Stimulated activated naive CD4-positive, alpha-beta T cell treated with Interleukin-2 at 50 U/mL for 16 hours (primary cell): ENCODE results near the gene PDZD2.
"Not testable (repeated sequence)": the region's sequence is repeated elsewhere in the genome, so short reads cannot be mapped to it uniquely, and the experiment has no call there.

Experiments
- DNase-seq: peaks from one replicate; lab custom pipeline; 2025; lab: John Stamatoyannopoulos, UW

Gene PDZD2

GRCh38 chr5:31934156-31934555, 295.2 kb downstream of the PDZD2 start:
- DNase-seq, result no peak

- no peak for DNase-seq
Measured at GRCh38 chr5:31935496-31936369, 296.8 kb downstream of the PDZD2 start.

GRCh38 chr5:31936683-31937082, 297.8 kb downstream of the PDZD2 start:
- no peak for DNase-seq

GRCh38 chr5:31937226-31937625, 298.3 kb downstream of the PDZD2 start:
- DNase-seq, result no peak

- no peak for DNase-seq
Measured at GRCh38 chr5:31937703-31938102, 298.8 kb downstream of the PDZD2 start.

- DNase-seq, result no peak
Measured at GRCh38 chr5:31939151-31939550, 300.2 kb downstream of the PDZD2 start.

GRCh38 chr5:31941151-31941755, 302.3 kb downstream of the PDZD2 start:
- DNase-seq, result no peak

- DNase-seq, result no peak
Measured at GRCh38 chr5:31942546-31942945, 303.6 kb downstream of the PDZD2 start.

- no peak for DNase-seq
Measured at GRCh38 chr5:31944684-31945445, 305.9 kb downstream of the PDZD2 start.

GRCh38 chr5:31948006-31948405, 309.1 kb downstream of the PDZD2 start:
- no peak for DNase-seq

GRCh38 chr5:31952067-31952466, 313.1 kb downstream of the PDZD2 start:
- DNase-seq, result no peak

GRCh38 chr5:31954091-31954490, 315.2 kb downstream of the PDZD2 start:
- DNase-seq, result no peak

- no peak for DNase-seq
Measured at GRCh38 chr5:31957151-31957550, 318.2 kb downstream of the PDZD2 start.

GRCh38 chr5:31962351-31962751, 323.4 kb downstream of the PDZD2 start:
- no peak for DNase-seq

- DNase-seq, result no peak
Measured at GRCh38 chr5:31962871-31963307, 324.0 kb downstream of the PDZD2 start.

GRCh38 chr5:31963358-31964006, 324.6 kb downstream of the PDZD2 start:
- DNase-seq, result no peak

- no peak for DNase-seq
Measured at GRCh38 chr5:31964007-31964360, 325.1 kb downstream of the PDZD2 start.

GRCh38 chr5:31965227-31965626, 326.3 kb downstream of the PDZD2 start:
- DNase-seq, result no peak

GRCh38 chr5:31966936-31967335, 328.0 kb downstream of the PDZD2 start:
- no peak for DNase-seq

GRCh38 chr5:31967461-31967860, 328.5 kb downstream of the PDZD2 start:
- DNase-seq, result no peak

- no peak for DNase-seq
Measured at GRCh38 chr5:31972558-31972957, 333.6 kb downstream of the PDZD2 start.

GRCh38 chr5:31975189-31975612, 336.3 kb downstream of the PDZD2 start:
- DNase-seq, result not testable (repeated sequence)
